Choroid plexus epithelial cell (primary cell): Measurements from ENCODE around the gene CYTH4.

Source experiments
- DNase-seq: peaks from one replicate; pipeline ENCODE4 v3.0.0-alpha.2; 2010; ENCODE audit warnings: low read depth
- H3K4me3 ChIP-seq: 2 replicates; pipeline ENCODE4 v1.5.1; 2011; ENCODE audit warnings: low read depth, mild to moderate bottlenecking, control low read depth, low read length, moderate library complexity
- CTCF ChIP-seq: conservative IDR thresholded peaks from 2 replicates; pipeline ENCODE4 v1.5.1; 2011; ENCODE audit warnings: low read depth, mild to moderate bottlenecking, control low read depth, inconsistent platforms, low read length, moderate library complexity

CYTH4 gene

GRCh38 chr22:37301144-37301830 is 19.0 kb downstream of the CYTH4 start:
- H3K4me3 ChIP-seq, result no peak overlapping the region
- no peak for TF ChIP-seq CTCF
- DNase-seq, result peak; percentile 34

GRCh38 chr22:37302674-37303555 is 20.6 kb downstream of the CYTH4 start:
- no peak for TF ChIP-seq CTCF
- no peak for DNase-seq
- H3K4me3 ChIP-seq, result no peak overlapping the region

- no peak for TF ChIP-seq CTCF
- peak; percentile 91 for DNase-seq
- H3K4me3 ChIP-seq, result no peak overlapping the region
Observed at GRCh38 chr22:37303821-37304274, 21.5 kb downstream of the CYTH4 start.

- no peak for TF ChIP-seq CTCF
- DNase-seq, result peak; percentile 73
- H3K4me3 ChIP-seq, result no peak overlapping the region
Observed at GRCh38 chr22:37304595-37305343, 22.5 kb downstream of the CYTH4 start.

GRCh38 chr22:37305887-37306286 is 23.6 kb downstream of the CYTH4 start:
- no peak for DNase-seq
- no peak for TF ChIP-seq CTCF
- H3K4me3 ChIP-seq, result no peak overlapping the region

- TF ChIP-seq CTCF, result no peak
- no peak for DNase-seq
- H3K4me3 ChIP-seq, result no peak overlapping the region
Observed at GRCh38 chr22:37306494-37306829, 24.2 kb downstream of the CYTH4 start.
